Measurements from ENCODE around the gene EPN1. TPM values are rescaled to one million over a fixed set of nuclear protein-coding genes. Genes with fewer than 3 reads are reported as not detected.

Gene EPN1
- total and polyA plus RNA-seq, 2 of the 13 experiments (the other 11 are each of a cell fraction or from before 2014, with no cell fraction given): 28.9 to 31.7 TPM

DNA sequence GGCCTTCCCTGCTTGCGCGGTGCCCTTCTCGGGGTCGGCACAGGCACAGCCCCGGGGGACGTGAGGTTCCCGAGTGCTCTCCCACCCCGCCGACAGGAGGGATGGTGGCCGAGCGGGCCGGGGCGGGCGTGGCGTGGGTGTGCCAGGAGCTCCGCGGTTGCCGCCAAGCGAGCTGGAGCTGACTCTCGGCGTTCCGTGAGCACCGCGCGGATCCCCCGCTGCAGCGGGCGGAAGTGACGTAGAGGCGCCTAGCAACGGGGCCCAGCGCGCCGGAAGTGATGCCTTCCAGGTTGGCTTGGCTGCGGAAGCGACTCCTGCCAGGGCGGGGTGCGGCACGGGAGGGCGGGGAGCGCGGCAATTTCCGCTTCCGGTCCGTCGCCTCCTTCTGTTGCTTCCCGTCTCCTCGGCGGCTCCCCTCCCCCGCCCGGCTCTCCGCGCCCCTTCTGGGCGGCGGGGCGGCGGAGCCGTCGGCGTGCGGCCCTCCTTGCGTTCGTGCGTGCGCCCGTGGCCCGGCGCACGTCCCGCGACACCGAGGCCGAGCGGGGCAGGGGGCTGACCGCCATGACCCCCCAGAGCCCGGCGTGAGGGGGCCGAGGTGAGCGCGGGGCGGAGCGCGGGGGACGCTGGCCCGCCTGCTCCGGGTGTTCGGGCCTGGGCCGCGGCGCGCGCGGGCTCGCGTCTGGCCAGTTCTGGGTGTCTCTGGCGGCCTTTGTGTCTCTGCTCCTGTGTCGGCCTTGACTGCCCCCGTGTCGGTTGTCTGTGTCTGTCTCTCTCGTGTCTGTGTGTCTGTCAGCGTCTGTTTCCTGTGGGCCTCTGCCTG, at the start of gene EPN1 (continued):
- TF ChIP-seq ZNF142 (CRISPR knock-in tag; IDR thresholded peaks at IDR 0.05) (no peak; the same call in 1 of the 2 replicates), PRPF4 (IDR thresholded peaks at IDR 0.05; ENCODE audit: low read depth, low read length, poor library complexity, severe bottlenecking) (peak; percentile 57), TSC22D2 (CRISPR knock-in tag; IDR thresholded peaks at IDR 0.05; ENCODE audit: borderline replicate concordance) (no peak), AGO1 (IDR thresholded peaks at IDR 0.05; ENCODE audit: low read depth, low read length, poor library complexity, severe bottlenecking) (peak; percentile 98), GLI4 (CRISPR knock-in tag; IDR thresholded peaks at IDR 0.05; ENCODE audit: borderline replicate concordance) (no peak), HOXA9 (CRISPR knock-in tag; IDR thresholded peaks at IDR 0.05; ENCODE audit: borderline replicate concordance) (no peak), HNF4G (IDR thresholded peaks at IDR 0.05; ENCODE audit: borderline replicate concordance, low read depth, low read length) (no peak), HNF4G (CRISPR knock-in tag; IDR thresholded peaks at IDR 0.05; ENCODE audit: borderline replicate concordance, low read depth) (no peak), PHF5A (CRISPR knock-in tag; IDR thresholded peaks at IDR 0.05; ENCODE audit: low read depth, unreplicated experiment) (peak; percentile 85), ZNF724P (CRISPR knock-in tag; IDR thresholded peaks at IDR 0.05; ENCODE audit: borderline replicate concordance) (no peak), JDP2 (CRISPR knock-in tag; IDR thresholded peaks at IDR 0.05; ENCODE audit: borderline replicate concordance) (no peak; the same call in 1 of the 2 replicates), HMG20A (CRISPR knock-in tag; IDR thresholded peaks at IDR 0.05; ENCODE audit: borderline replicate concordance) (no peak), NFATC3 (CRISPR knock-in tag; IDR thresholded peaks at IDR 0.05) (no peak), SP4 (CRISPR knock-in tag; IDR thresholded peaks at IDR 0.05) (peak; percentile 61; the same call in 1 of the 2 replicates), IRF9 (CRISPR knock-in tag; IDR thresholded peaks at IDR 0.05; ENCODE audit: borderline replicate concordance) (0 out of 2 replicates have a peak, but pooled peaks have one; percentile 39), GATAD1 (CRISPR knock-in tag; IDR thresholded peaks at IDR 0.05) (peak; percentile 95), ZNF557 (CRISPR knock-in tag; IDR thresholded peaks at IDR 0.05) (no peak), ATF1 (CRISPR knock-in tag; IDR thresholded peaks at IDR 0.05) (peak; percentile 84)
- TF ChIP-seq, protein P1, sequence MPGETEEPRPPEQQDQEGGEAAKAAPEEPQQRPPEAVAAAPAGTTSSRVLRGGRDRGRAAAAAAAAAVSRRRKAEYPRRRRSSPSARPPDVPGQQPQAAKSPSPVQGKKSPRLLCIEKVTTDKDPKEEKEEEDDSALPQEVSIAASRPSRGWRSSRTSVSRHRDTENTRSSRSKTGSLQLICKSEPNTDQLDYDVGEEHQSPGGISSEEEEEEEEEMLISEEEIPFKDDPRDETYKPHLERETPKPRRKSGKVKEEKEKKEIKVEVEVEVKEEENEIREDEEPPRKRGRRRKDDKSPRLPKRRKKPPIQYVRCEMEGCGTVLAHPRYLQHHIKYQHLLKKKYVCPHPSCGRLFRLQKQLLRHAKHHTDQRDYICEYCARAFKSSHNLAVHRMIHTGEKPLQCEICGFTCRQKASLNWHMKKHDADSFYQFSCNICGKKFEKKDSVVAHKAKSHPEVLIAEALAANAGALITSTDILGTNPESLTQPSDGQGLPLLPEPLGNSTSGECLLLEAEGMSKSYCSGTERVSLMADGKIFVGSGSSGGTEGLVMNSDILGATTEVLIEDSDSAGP (CRISPR knock-in tag; IDR thresholded peaks at IDR 0.05; ENCODE audit: borderline replicate concordance): peak; percentile 87
- TF ChIP-seq, protein P2, sequence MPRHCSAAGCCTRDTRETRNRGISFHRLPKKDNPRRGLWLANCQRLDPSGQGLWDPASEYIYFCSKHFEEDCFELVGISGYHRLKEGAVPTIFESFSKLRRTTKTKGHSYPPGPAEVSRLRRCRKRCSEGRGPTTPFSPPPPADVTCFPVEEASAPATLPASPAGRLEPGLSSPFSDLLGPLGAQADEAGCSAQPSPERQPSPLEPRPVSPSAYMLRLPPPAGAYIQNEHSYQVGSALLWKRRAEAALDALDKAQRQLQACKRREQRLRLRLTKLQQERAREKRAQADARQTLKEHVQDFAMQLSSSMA (CRISPR knock-in tag; IDR thresholded peaks at IDR 0.05): no peak
